Sigmoid colon (tissue), 7 donors: ENCODE data around the gene MRPL41. TPM values are rescaled to one million over a fixed set of nuclear protein-coding genes. Genes with fewer than 3 reads are reported as not detected.

Source experiments
- DNase-seq: peaks from one replicate; pipeline ENCODE4 v3.0.0-alpha.2; 2019
- H3K27ac ChIP-seq, 4 donors: fragments of 200-600 bp; sonication (generic); one replicate each; pipeline ENCODE4 v1.5.1; 2016 to 2019; ENCODE audit warnings: mild to moderate bottlenecking in 1 of 4
- H3K27me3 ChIP-seq, 3 donors: fragments of 200-600 bp; sonication (generic); one replicate each; pipeline ENCODE4 v1.5.1; 2019; ENCODE audit warnings: mild to moderate bottlenecking in 1 of 3
- H3K36me3 ChIP-seq, 4 donors: fragments of 200-600 bp; sonication (generic); one replicate each; pipeline ENCODE4 v1.5.1; 2016 to 2019
- H3K4me1 ChIP-seq, 4 donors: fragments of 200-600 bp; sonication (generic); one replicate each; pipeline ENCODE4 v1.5.1; 2017 to 2019
- H3K4me3 ChIP-seq, 4 donors: fragments of 200-600 bp; sonication (generic); one replicate each; pipeline ENCODE4 v1.5.1; 2017 to 2019; ENCODE audit warnings: mild to moderate bottlenecking in 2 of 4, moderate library complexity in 1 of 4
- H3K9me3 ChIP-seq, 4 donors: fragments of 200-600 bp in 3 of 4; sonication (generic) in 3 of 4; one replicate each; pipeline versions ENCODE4 v1.5.1 to v1.6.1; 2013 to 2019
- EP300 ChIP-seq, 4 donors: sonication (generic); formaldehyde crosslinking; IDR thresholded peaks; one replicate each; pipeline ENCODE4 v1.6.1; 2017; ENCODE audit warnings: antibody characterized with exemption in 4 of 4
- POLR2A ChIP-seq, 2 donors: fragments of 450-650 bp; IDR thresholded peaks; one replicate each; pipeline ENCODE4 v1.6.1; 2016; ENCODE audit warnings: antibody characterized with exemption in 2 of 2, mild to moderate bottlenecking in 2 of 2, moderate library complexity in 2 of 2
- POLR2AphosphoS5 ChIP-seq, 4 donors: sonication (generic); formaldehyde crosslinking; IDR thresholded peaks; one replicate each; pipeline ENCODE4 v1.6.1; 2017; ENCODE audit warnings: antibody characterized with exemption in 4 of 4
- WGBS, 2 donors: extraction: QIAGEN DNeasy Blood & Tissue Kit; methylation state at CpG; one replicate each; pipeline ENCODE4 v1.1.7; 2013; 5-methylcytosine and 5-hydroxymethylcytosine counted together
- intact Hi-C: fragments of 100-400 bp; cut with DNase I; formaldehyde crosslinking; loops from one replicate; pipeline ENCODE4 v1.15.1; 2023
- polyA plus RNA-seq, 3 donors: library from polyadenylated mRNA; stranded (reverse); fragments of 200-250 nt; gene quantifications; one replicate each; pipeline ENCODE4 v1.2.3, GENCODE V29; 2013
- total RNA-seq, 4 donors: library from RNA; depleted of rRNA; stranded (reverse); fragments of >200 nt; gene quantifications; one replicate each; pipeline ENCODE4 v1.1.0, GENCODE V29; 2016
- TF ChIP-seq, protein P1 (sequence below), 4 experiments: fragments of 450-650 bp in 3 of 4; fragments of 200-600 bp in 1 of 4; IDR thresholded peaks; one replicate each; pipeline ENCODE4 v1.5.1; 2016 to 2019; ENCODE audit warnings: antibody characterized with exemption in 4 of 4, mild to moderate bottlenecking in 3 of 4, moderate library complexity in 2 of 4
- donor health status: healthy with polysubstance abuse.
- donor health status: Bipolar disorder and iron deficiency.
- donor health status: healthy.

Gene MRPL41
- total RNA-seq: 10 to 100 TPM; 38.5 to 73.1 (median 57.9) TPM
- polyA plus RNA-seq: 100 to 1,000 TPM in 2 of 3 donors, 10 to 100 TPM in 1; 95.2 to 162 (median 132) TPM

DNA sequence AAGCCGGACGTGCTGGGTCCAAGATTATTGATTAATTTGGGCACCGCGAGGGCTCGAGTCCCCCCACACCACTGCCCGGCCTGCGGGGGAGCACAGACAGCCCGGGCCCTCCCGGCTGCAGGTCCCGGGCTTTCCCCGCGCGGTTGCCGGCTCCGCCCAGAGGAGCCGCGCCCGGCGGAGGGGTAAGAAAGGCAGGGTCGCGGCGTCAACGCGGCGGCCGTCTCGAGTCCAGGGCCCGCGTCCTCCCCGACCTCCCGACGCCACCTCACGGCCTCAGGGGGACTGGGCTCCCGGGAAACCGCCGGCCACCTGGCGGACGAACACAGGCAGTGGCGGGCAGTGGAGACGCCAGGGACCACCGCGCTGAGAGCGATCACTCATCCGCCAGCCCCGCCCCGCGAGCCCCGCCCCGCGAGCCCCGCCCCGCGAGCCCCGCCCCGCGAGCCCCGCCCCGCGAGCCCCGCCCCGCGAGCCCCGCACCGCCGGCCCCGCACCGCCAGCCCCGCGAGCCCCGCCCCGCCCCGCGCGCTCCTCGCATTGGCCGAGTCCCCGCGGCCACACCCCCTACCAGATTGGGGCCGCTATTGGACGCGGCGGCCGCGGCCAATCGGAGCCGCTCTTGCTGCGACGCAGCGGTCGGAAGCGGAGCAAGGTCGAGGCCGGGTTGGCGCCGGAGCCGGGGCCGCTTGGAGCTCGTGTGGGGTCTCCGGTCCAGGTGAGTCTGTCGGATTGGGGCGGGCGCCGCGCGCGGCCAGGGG lies at the start of gene MRPL41:
Gene MRPL41, plus strand, starts transcription at position 616 of the 758 bp plus-strand sequence. CDS start 203 bp downstream, outside the sequence.
- Histone ChIP-seq H3K9me3 (no peaks in the 10 kb centered on the region), H3K4me1 (peaks cover 0 to 39% (median 30%) of the 10 kb centered on the region in 4 donors), H3K27ac (peak within 1 kb of the TSS; percentile 86 to 94 (median 92)), H3K27me3 (no peaks in the 10 kb centered on the region), H3K36me3 (peaks cover 0 to 26% (median 11%) of the 10 kb centered on the region in 4 donors), H3K4me3 (peak within 1 kb of the TSS; percentile 56 to 95 (median 86))
- TF ChIP-seq, protein P1, sequence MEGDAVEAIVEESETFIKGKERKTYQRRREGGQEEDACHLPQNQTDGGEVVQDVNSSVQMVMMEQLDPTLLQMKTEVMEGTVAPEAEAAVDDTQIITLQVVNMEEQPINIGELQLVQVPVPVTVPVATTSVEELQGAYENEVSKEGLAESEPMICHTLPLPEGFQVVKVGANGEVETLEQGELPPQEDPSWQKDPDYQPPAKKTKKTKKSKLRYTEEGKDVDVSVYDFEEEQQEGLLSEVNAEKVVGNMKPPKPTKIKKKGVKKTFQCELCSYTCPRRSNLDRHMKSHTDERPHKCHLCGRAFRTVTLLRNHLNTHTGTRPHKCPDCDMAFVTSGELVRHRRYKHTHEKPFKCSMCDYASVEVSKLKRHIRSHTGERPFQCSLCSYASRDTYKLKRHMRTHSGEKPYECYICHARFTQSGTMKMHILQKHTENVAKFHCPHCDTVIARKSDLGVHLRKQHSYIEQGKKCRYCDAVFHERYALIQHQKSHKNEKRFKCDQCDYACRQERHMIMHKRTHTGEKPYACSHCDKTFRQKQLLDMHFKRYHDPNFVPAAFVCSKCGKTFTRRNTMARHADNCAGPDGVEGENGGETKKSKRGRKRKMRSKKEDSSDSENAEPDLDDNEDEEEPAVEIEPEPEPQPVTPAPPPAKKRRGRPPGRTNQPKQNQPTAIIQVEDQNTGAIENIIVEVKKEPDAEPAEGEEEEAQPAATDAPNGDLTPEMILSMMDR (IDR thresholded peaks at IDR 0.05): peak in 3 of 4 experiments; percentile 25 to 36 (median 29)
- TF ChIP-seq EP300 (IDR thresholded peaks at IDR 0.05) (no peak), POLR2AphosphoS5 (IDR thresholded peaks at IDR 0.05) (peak; percentile 89 to 97 (median 95)), POLR2A (IDR thresholded peaks at IDR 0.05) (peak; percentile 65 to 70)
- intact Hi-C loops: loop anchor here (1.0 to 5.0 kb wide), 2 partner anchors 27 to 56 kb away; partner anchors contain the start of genes ARRDC1 and DPH7
- whole genome bisulfite sequencing, 2 donors: 1% methylated on average over 106 of the region's 106 CpGs
- peak; percentile 95 for DNase-seq

- Histone ChIP-seq H3K4me3 (no peak overlapping the region), H3K27me3 (no peaks in the 10 kb centered on the region), H3K4me1 (no peaks in the 10 kb centered on the region), H3K27ac (no peak overlapping the region), H3K36me3 (peaks cover 0 to 28% (median 0%) of the 10 kb centered on the region in 4 donors), H3K9me3 (no peaks in the 10 kb centered on the region)
- no peak for TF ChIP-seq POLR2AphosphoS5 (IDR thresholded peaks at IDR 0.05)
- TF ChIP-seq, protein P1 (IDR thresholded peaks at IDR 0.05): no peak
- TF ChIP-seq POLR2A (IDR thresholded peaks at IDR 0.05): no peak
- no peak for TF ChIP-seq EP300 (IDR thresholded peaks at IDR 0.05)
- WGBS, 2 donors: 81 to 83% methylated on average over 36 of the region's 36 CpGs
- intact Hi-C loops: no loop called here
- no peak for DNase-seq
These were observed 49.4 kb upstream of the MRPL41 start for GRCh38 chr9:137502008-137502911.

DNA sequence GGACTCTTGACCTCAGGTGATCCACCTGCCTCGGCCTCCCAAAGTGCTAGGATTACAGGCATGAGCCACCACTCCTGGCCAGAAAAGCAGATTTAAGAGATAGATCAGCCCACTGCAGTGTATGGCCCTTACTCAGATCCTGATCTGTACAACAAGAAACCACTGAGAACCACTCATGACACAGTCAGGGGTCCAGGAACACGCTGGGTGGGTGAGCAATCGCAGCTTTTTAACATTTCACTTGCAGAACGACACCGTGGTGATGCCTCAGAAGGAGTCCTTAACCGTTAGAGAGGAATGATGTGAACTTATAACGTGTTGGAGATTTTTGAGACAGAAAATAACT lies 47.3 kb upstream of the MRPL41 start:
- no peaks in the 10 kb centered on the region for H3K9me3 ChIP-seq
- H3K36me3 ChIP-seq: peaks cover 0 to 18% (median 0%) of the 10 kb centered on the region in 4 donors
- DNase-seq: no peak
- TF ChIP-seq EP300 (IDR thresholded peaks at IDR 0.05) (no peak), POLR2A (IDR thresholded peaks at IDR 0.05) (no peak), POLR2AphosphoS5 (IDR thresholded peaks at IDR 0.05) (no peak)
- TF ChIP-seq, protein P1 (IDR thresholded peaks at IDR 0.05): no peak
- H3K27ac ChIP-seq: no peak overlapping the region
- H3K4me3 ChIP-seq: no peak overlapping the region
- WGBS, 2 donors: 91 to 92% methylated on average over 7 of the region's 7 CpGs
- no peaks in the 10 kb centered on the region for H3K27me3 ChIP-seq
- intact Hi-C loops: no loop called here
- H3K4me1 ChIP-seq: no peaks in the 10 kb centered on the region

GRCh38 chr9:137505421-137506140 lies 46.1 kb upstream of the MRPL41 start:
- 93 to 94% methylated on average over 28 of the region's 28 CpGs for WGBS, 2 donors
- TF ChIP-seq POLR2A (IDR thresholded peaks at IDR 0.05): no peak
- TF ChIP-seq, protein P1 (IDR thresholded peaks at IDR 0.05): no peak
- TF ChIP-seq EP300 (IDR thresholded peaks at IDR 0.05): no peak
- TF ChIP-seq POLR2AphosphoS5 (IDR thresholded peaks at IDR 0.05): no peak
- no peak overlapping the region for H3K27ac ChIP-seq
- H3K36me3 ChIP-seq: peaks cover 0 to 12% (median 0%) of the 10 kb centered on the region in 4 donors
- no peaks in the 10 kb centered on the region for H3K4me1 ChIP-seq
- no peaks in the 10 kb centered on the region for H3K27me3 ChIP-seq
- intact Hi-C loops: no loop called here
- no peak overlapping the region for H3K4me3 ChIP-seq
- peak; percentile 49 for DNase-seq
- no peaks in the 10 kb centered on the region for H3K9me3 ChIP-seq
